HEK293 (cell line): ENCODE data around the gene GNA12.

Source experiments
- CTCF ChIA-PET: fragments of 350-600 bp; formaldehyde crosslinking; extraction: SDS; loops from one replicate; lab custom pipeline; 2021; ENCODE audit warnings: antibody characterized with exemption; lab: Yijun Ruan, JAX
- POLR2A ChIA-PET: fragments of 300-600 bp; formaldehyde crosslinking; extraction: SDS; loops from one replicate; lab custom pipeline; 2020; ENCODE audit warnings: antibody characterized with exemption, inconsistent platforms; lab: Yijun Ruan, JAX
- H3K27ac ChIP-seq: fragments of 200-500 bp; sonication (Bioruptor generic); 2 replicates; pipeline ENCODE4 v1.5.1; 2014; ENCODE audit warnings: low read depth, low read length, control low read depth, inconsistent platforms; ENCODE audit errors: extremely low read depth
- H3K36me3 ChIP-seq, 2 experiments: fragments of 200-500 bp in 1 of 2; sonication (Bioruptor generic) in 1 of 2; 1 replicate in 1 of 2; 2 replicates in 1 of 2; pipeline ENCODE4 v1.5.1; 2014 to 2017; ENCODE audit warnings: inconsistent platforms in 2 of 2, low read length in 2 of 2; ENCODE audit not compliant: control insufficient read depth in 2 of 2, insufficient read depth in 1 of 2
- H3K4me1 ChIP-seq: fragments of 200-500 bp; sonication (Bioruptor generic); 2 replicates; pipeline ENCODE4 v1.5.1; 2014; ENCODE audit warnings: mild to moderate bottlenecking, low read length, inconsistent platforms; ENCODE audit not compliant: control insufficient read depth, insufficient read depth
- H3K4me3 ChIP-seq: 2 replicates; pipeline ENCODE4 v1.5.1; 2011; ENCODE audit warnings: low read depth, mild to moderate bottlenecking, control low read depth, low read length, moderate library complexity
- H3K9me3 ChIP-seq: fragments of 200-500 bp; sonication (Bioruptor generic); 2 replicates; pipeline ENCODE4 v1.5.1; 2014; ENCODE audit warnings: low read depth, low read length, inconsistent platforms; ENCODE audit not compliant: control insufficient read depth, insufficient read depth
- GFI1B ChIP-seq: fragments of 450-650 bp; formaldehyde crosslinking; IDR thresholded peaks from 2 replicates; pipeline ENCODE4 v1.5.1; 2016; ENCODE audit warnings: missing biosample characterization, missing genetic modification characterization
- GLI2 ChIP-seq: fragments of 450-650 bp; formaldehyde crosslinking; IDR thresholded peaks from 2 replicates; pipeline ENCODE4; 2017; ENCODE audit warnings: missing biosample characterization, missing genetic modification characterization, low read depth, borderline replicate concordance
- GLI4 ChIP-seq: fragments of 450-650 bp; formaldehyde crosslinking; IDR thresholded peaks from 2 replicates; pipeline ENCODE4 v1.5.1; 2016; ENCODE audit warnings: missing biosample characterization, missing genetic modification characterization
- OVOL3 ChIP-seq: fragments of 450-650 bp; formaldehyde crosslinking; IDR thresholded peaks from 2 replicates; pipeline ENCODE4 v1.5.1; 2016; ENCODE audit warnings: missing biosample characterization, missing genetic modification characterization
- REPIN1 ChIP-seq: fragments of 450-650 bp; formaldehyde crosslinking; IDR thresholded peaks from 2 replicates; pipeline ENCODE4 v1.5.1; 2017; ENCODE audit warnings: missing biosample characterization, missing genetic modification characterization, low read depth
- TCF7L2 ChIP-seq: IDR thresholded peaks from 2 replicates; pipeline ENCODE4 v1.6.1; 2011; ENCODE audit warnings: low read depth, mild to moderate bottlenecking, inconsistent platforms, low read length, moderate library complexity, borderline replicate concordance
- ZBTB8A ChIP-seq: fragments of 450-650 bp; formaldehyde crosslinking; IDR thresholded peaks from 2 replicates; pipeline ENCODE4 v1.5.1; 2016; ENCODE audit warnings: missing biosample characterization, missing genetic modification characterization
- ZFP3 ChIP-seq: fragments of 450-650 bp; formaldehyde crosslinking; IDR thresholded peaks from 2 replicates; pipeline ENCODE4 v1.5.1; 2016; ENCODE audit warnings: low read depth, missing biosample characterization, missing genetic modification characterization
- ZFP69B ChIP-seq: fragments of 450-650 bp; formaldehyde crosslinking; IDR thresholded peaks from 2 replicates; pipeline ENCODE4 v1.5.1; 2016; ENCODE audit warnings: missing biosample characterization, missing genetic modification characterization
- ZIC2 ChIP-seq: fragments of 450-650 bp; formaldehyde crosslinking; IDR thresholded peaks from 2 replicates; pipeline ENCODE4 v1.5.1; 2016; ENCODE audit warnings: missing biosample characterization, missing genetic modification characterization
- ZNF10 ChIP-seq: fragments of 450-650 bp; formaldehyde crosslinking; IDR thresholded peaks from 2 replicates; pipeline ENCODE4 v1.5.1; 2017; ENCODE audit warnings: missing biosample characterization, missing genetic modification characterization
- ZNF175 ChIP-seq: fragments of 450-650 bp; formaldehyde crosslinking; IDR thresholded peaks from 2 replicates; pipeline ENCODE4 v1.5.1; 2016; ENCODE audit warnings: missing biosample characterization, missing genetic modification characterization
- ZNF19 ChIP-seq: fragments of 450-650 bp; formaldehyde crosslinking; IDR thresholded peaks from 2 replicates; pipeline ENCODE4; 2016; ENCODE audit warnings: missing biosample characterization, missing genetic modification characterization, low read depth
- ZNF221 ChIP-seq: fragments of 450-650 bp; formaldehyde crosslinking; IDR thresholded peaks from 2 replicates; pipeline ENCODE4 v1.5.1; 2017; ENCODE audit warnings: missing biosample characterization, missing genetic modification characterization, borderline replicate concordance
- ZNF280D ChIP-seq: fragments of 450-650 bp; formaldehyde crosslinking; IDR thresholded peaks from 2 replicates; pipeline ENCODE4 v1.5.1; 2016; ENCODE audit warnings: missing biosample characterization, missing genetic modification characterization
- ZNF311 ChIP-seq: fragments of 450-650 bp; formaldehyde crosslinking; IDR thresholded peaks from 2 replicates; pipeline ENCODE4 v1.5.1; 2017; ENCODE audit warnings: missing biosample characterization, missing genetic modification characterization, borderline replicate concordance
- ZNF324 ChIP-seq: fragments of 450-650 bp; formaldehyde crosslinking; IDR thresholded peaks from 2 replicates; pipeline ENCODE4 v1.5.1; 2016; ENCODE audit warnings: missing biosample characterization, missing genetic modification characterization
- ZNF335 ChIP-seq: fragments of 450-650 bp; formaldehyde crosslinking; conservative IDR thresholded peaks from 2 replicates; pipeline ENCODE4 v1.5.1; 2016; ENCODE audit warnings: missing biosample characterization, missing genetic modification characterization
- ZNF37A ChIP-seq: fragments of 450-650 bp; IDR thresholded peaks from 2 replicates; pipeline ENCODE4 v1.5.1; 2018; ENCODE audit warnings: missing biosample characterization, missing genetic modification characterization
- ZNF473 ChIP-seq: fragments of 450-650 bp; formaldehyde crosslinking; IDR thresholded peaks from 2 replicates; pipeline ENCODE4 v1.5.1; 2017; ENCODE audit warnings: missing biosample characterization, missing genetic modification characterization
- ZNF580 ChIP-seq: fragments of 450-650 bp; formaldehyde crosslinking; IDR thresholded peaks from 2 replicates; pipeline ENCODE4 v1.5.1; 2016; ENCODE audit warnings: missing biosample characterization, missing genetic modification characterization
- ZNF624 ChIP-seq: fragments of 450-650 bp; formaldehyde crosslinking; IDR thresholded peaks from 2 replicates; pipeline ENCODE4 v1.5.1; 2017; ENCODE audit warnings: missing biosample characterization, missing genetic modification characterization
- ZNF645 ChIP-seq: fragments of 450-650 bp; formaldehyde crosslinking; IDR thresholded peaks from 2 replicates; pipeline ENCODE4; 2016; ENCODE audit warnings: missing biosample characterization, missing genetic modification characterization
- ZNF660 ChIP-seq: fragments of 450-650 bp; IDR thresholded peaks from 2 replicates; pipeline ENCODE4 v1.5.1; 2018; ENCODE audit warnings: missing biosample characterization, mild to moderate bottlenecking, missing genetic modification characterization
- ZNF776 ChIP-seq: fragments of 450-650 bp; formaldehyde crosslinking; IDR thresholded peaks from 2 replicates; pipeline ENCODE4 v1.5.0; 2017; ENCODE audit warnings: missing biosample characterization, missing genetic modification characterization, borderline replicate concordance
- ZNF777 ChIP-seq: fragments of 450-650 bp; formaldehyde crosslinking; IDR thresholded peaks from 2 replicates; pipeline ENCODE4 v1.5.1; 2017; ENCODE audit warnings: missing biosample characterization, missing genetic modification characterization, borderline replicate concordance
- ZNF830 ChIP-seq: fragments of 450-650 bp; IDR thresholded peaks from 2 replicates; pipeline ENCODE4 v1.5.0; 2018; ENCODE audit warnings: missing biosample characterization, missing genetic modification characterization, low read depth, mild to moderate bottlenecking, moderate library complexity
- ZNF837 ChIP-seq: fragments of 450-650 bp; formaldehyde crosslinking; IDR thresholded peaks from 2 replicates; pipeline ENCODE4 v1.5.1; 2016; ENCODE audit warnings: missing biosample characterization, missing genetic modification characterization
- ZSCAN16 ChIP-seq: fragments of 450-650 bp; formaldehyde crosslinking; IDR thresholded peaks from 2 replicates; pipeline ENCODE4 v1.5.1; 2016; ENCODE audit warnings: missing biosample characterization, missing genetic modification characterization
- ZSCAN30 ChIP-seq: fragments of 450-650 bp; IDR thresholded peaks from 2 replicates; pipeline ENCODE4 v1.5.1; 2018; ENCODE audit warnings: missing biosample characterization, mild to moderate bottlenecking, missing genetic modification characterization, moderate library complexity
- ZSCAN5A ChIP-seq: fragments of 450-650 bp; formaldehyde crosslinking; IDR thresholded peaks from 2 replicates; pipeline ENCODE4 v1.5.1; 2016; ENCODE audit warnings: missing biosample characterization, missing genetic modification characterization

Gene GNA12

GRCh38 chr7:2725178-2726105, 118.7 kb downstream of the GNA12 start:
- peaks cover 0 to 19% of the 10 kb centered on the region in 2 experiments; a peak in 2 of 3 replicates for H3K36me3 ChIP-seq
- POLR2A ChIA-PET, result no interaction called here

GRCh38 chr7:2724453-2725177, 119.5 kb downstream of the GNA12 start:
- Histone ChIP-seq H3K9me3 (no peaks in the 10 kb centered on the region), H3K4me1 (no peaks in the 10 kb centered on the region), H3K36me3 (peaks cover 0 to 13% of the 10 kb centered on the region in 2 experiments; a peak in 2 of 3 replicates), H3K4me3 (no peak overlapping the region), H3K27ac (no peak overlapping the region)
- ChIA-PET CTCF (interaction anchor here (0.6 to 0.7 kb wide), 2 partner anchors 15 to 33 kb away, joined by 3 to 4 read pairs; no protein-coding TSS in a partner anchor), POLR2A (no interaction called here)
- TF ChIP-seq ZSCAN5A (tag by site-specific recombination) (no peak), ZNF19 (no peak), ZNF324 (tag by site-specific recombination) (no peak), ZNF580 (tag by site-specific recombination) (no peak), GLI4 (tag by site-specific recombination) (no peak), ZFP3 (tag by site-specific recombination) (no peak), ZNF776 (tag by site-specific recombination) (no peak), ZBTB8A (tag by site-specific recombination) (no peak), OVOL3 (tag by site-specific recombination) (no peak), ZFP69B (no peak), ZNF777 (tag by site-specific recombination) (no peak), ZNF311 (tag by site-specific recombination) (no peak), ZNF175 (no peak)

More at GRCh38 chr7:2725178-2726105, 118.7 kb downstream of the GNA12 start:
- no peak overlapping the region for H3K27ac ChIP-seq
- TF ChIP-seq ZNF37A (tag by site-specific recombination), result no peak
- no peak for TF ChIP-seq REPIN1 (tag by site-specific recombination)
- no peak for TF ChIP-seq ZNF580 (tag by site-specific recombination)
- TF ChIP-seq ZNF830 (tag by site-specific recombination), result no peak
- TF ChIP-seq ZSCAN16 (tag by site-specific recombination), result no peak
- TF ChIP-seq ZNF473 (tag by site-specific recombination), result no peak
- TF ChIP-seq ZNF624 (tag by site-specific recombination), result no peak
- TF ChIP-seq ZNF280D (tag by site-specific recombination), result no peak
- no peak for TF ChIP-seq ZNF324 (tag by site-specific recombination)
- no peak for TF ChIP-seq ZNF660 (tag by site-specific recombination)
- no peak for TF ChIP-seq ZIC2
- TF ChIP-seq ZNF645 (tag by site-specific recombination), result no peak
- no peak for TF ChIP-seq GFI1B (tag by site-specific recombination)
- TF ChIP-seq ZNF221 (tag by site-specific recombination), result no peak
- TF ChIP-seq ZSCAN30 (tag by site-specific recombination), result no peak
- no peak for TF ChIP-seq GLI2 (tag by site-specific recombination)
- TF ChIP-seq TCF7L2, result no peak
- TF ChIP-seq ZNF837, result no peak
- no peak for TF ChIP-seq ZNF10 (tag by site-specific recombination)
- no peak for TF ChIP-seq ZNF335 (tag by site-specific recombination)
- no peaks in the 10 kb centered on the region for H3K4me1 ChIP-seq
- CTCF ChIA-PET, result interaction anchor here (0.6 to 0.7 kb wide), 2 partner anchors 16 to 1524 kb away, joined by 3 to 4 read pairs; no protein-coding TSS in a partner anchor
- no peaks in the 10 kb centered on the region for H3K9me3 ChIP-seq
- H3K4me3 ChIP-seq, result no peak overlapping the region
